Measurements from ENCODE around the gene MARCHF10. TPM values are rescaled to one million over a fixed set of nuclear protein-coding genes. Genes with fewer than 3 reads are reported as not detected.

The MARCHF10 gene
- total and polyA plus RNA-seq, 2 of the 4 experiments (the other 2 are of a cell fraction) = 0.18 to 0.74 TPM

- no peak for ATAC-seq (ENCODE audit: low read depth)
- H4K5ac ChIP-seq (ENCODE audit: low read depth, low read length) = no peak overlapping the region
- H2AFZ ChIP-seq (replicated peaks; ENCODE audit: low read length, poor library complexity) = no peak overlapping the region
- no peak overlapping the region for H2BK15ac ChIP-seq (ENCODE audit: low read depth, low read length)
- no peaks in the 10 kb centered on the region for H3K27me3 ChIP-seq (ENCODE audit: control insufficient read depth, insufficient read depth, low read length)
- POLR2A ChIA-PET (ENCODE audit: unreplicated experiment) = no interaction called here
- H3K9ac ChIP-seq (ENCODE audit: low read depth, low read length) = no peak overlapping the region
- no peak overlapping the region for H3K4ac ChIP-seq (ENCODE audit: low read depth, low read length)
- H3K4me1 ChIP-seq (ENCODE audit: control insufficient read depth, insufficient read depth, low read length) = peaks cover 3% of the 10 kb centered on the region; the same call in 1 of the 2 replicates
- no peak overlapping the region for H3K23ac ChIP-seq (ENCODE audit: low read depth, low read length)
- H2BK5ac ChIP-seq (ENCODE audit: low read depth, low read length, poor library complexity, severe bottlenecking) = no peak overlapping the region
- H3K9me3 ChIP-seq (ENCODE audit: control insufficient read depth, insufficient read depth, low read length) = peaks cover 2% of the 10 kb centered on the region; the same call in 1 of the 2 replicates
- H4K20me1 ChIP-seq (ENCODE audit: insufficient read depth, low read length) = no peaks in the 10 kb centered on the region
- no peak overlapping the region for H3K4me3 ChIP-seq (ENCODE audit: insufficient read depth, low read depth, low read length)
- no peaks in the 10 kb centered on the region for H3K9me1 ChIP-seq (ENCODE audit: insufficient read depth, low read length)
- dilution Hi-C loops (cut with HindIII; ENCODE audit: low sequenced_read_pairs, unreplicated experiment) = no loop called here
- H2AK9ac ChIP-seq (replicated peaks; ENCODE audit: low read depth, low read length, poor library complexity) = no peak overlapping the region
- no peaks in the 10 kb centered on the region for H3K79me1 ChIP-seq (ENCODE audit: low read depth in 1 of 2, low read length in 2 of 2)
- CTCF ChIA-PET = no interaction called here
- no peak overlapping the region for H4K91ac ChIP-seq (ENCODE audit: insufficient read depth, low read depth, low read length)
- no TSS peak for BruUV-seq (replicated peaks)
- no peaks in the 10 kb centered on the region for H3K36me3 ChIP-seq (ENCODE audit: control insufficient read depth, insufficient read depth, low read length)
- no peak for TF ChIP-seq BHLHE40 (IDR thresholded peaks at IDR 0.05; ENCODE audit: low read depth, low read length)
- no peak for TF ChIP-seq CTCF (conservative IDR thresholded peaks at IDR 0.05; ENCODE audit: low read depth, low read length)
- DNase-seq = no peak
- no peak overlapping the region for H3K14ac ChIP-seq (replicated peaks; ENCODE audit: low read depth, low read length)
- H3K27ac ChIP-seq (ENCODE audit: insufficient read depth, low read length) = no peak overlapping the region
- no peak overlapping the region for H2BK20ac ChIP-seq (ENCODE audit: low read depth, low read length)
- H4K8ac ChIP-seq (ENCODE audit: low read depth in 2 of 2, low read length in 2 of 2) = no peak overlapping the region
- H3K4me2 ChIP-seq (ENCODE audit: low read depth, low read length) = no peak overlapping the region
- intact Hi-C loops (cut with micrococcal nuclease) = no loop called here
- in situ Hi-C loops (cut with MboI; ENCODE audit: low sequenced_read_pairs) = no loop called here
- H2AK5ac ChIP-seq (ENCODE audit: low read depth, low read length) = no peak overlapping the region
- no peak overlapping the region for H2BK120ac ChIP-seq (ENCODE audit: low read depth, low read length)
- H3K18ac ChIP-seq (ENCODE audit: low read depth, low read length) = no peak overlapping the region
- no peak overlapping the region for H3K56ac ChIP-seq (ENCODE audit: extremely low read depth, insufficient read depth, low read length)
- WGBS, 2 experiments (ENCODE audit: extremely low coverage in 2 of 2, insufficient read length in 1 of 2) = 72% methylated on average over 2 of the region's 5 CpGs; no CpG with 5 or more reads in 1 of the 2 experiments
Observed at GRCh38 chr17:62767997-62768396, 40.1 kb downstream of the MARCHF10 start.

Data from IMR-90 (cell line).